GM19193 (cell line): ENCODE data around the gene PKP3.

Experiments used
- POLR2A ChIP-seq: IDR thresholded peaks from 4 replicates; pipeline ENCODE4 v1.6.1; 2011; ENCODE audit not compliant: insufficient read depth, insufficient read length; ENCODE audit errors: extremely low read depth

PKP3 gene

DNA sequence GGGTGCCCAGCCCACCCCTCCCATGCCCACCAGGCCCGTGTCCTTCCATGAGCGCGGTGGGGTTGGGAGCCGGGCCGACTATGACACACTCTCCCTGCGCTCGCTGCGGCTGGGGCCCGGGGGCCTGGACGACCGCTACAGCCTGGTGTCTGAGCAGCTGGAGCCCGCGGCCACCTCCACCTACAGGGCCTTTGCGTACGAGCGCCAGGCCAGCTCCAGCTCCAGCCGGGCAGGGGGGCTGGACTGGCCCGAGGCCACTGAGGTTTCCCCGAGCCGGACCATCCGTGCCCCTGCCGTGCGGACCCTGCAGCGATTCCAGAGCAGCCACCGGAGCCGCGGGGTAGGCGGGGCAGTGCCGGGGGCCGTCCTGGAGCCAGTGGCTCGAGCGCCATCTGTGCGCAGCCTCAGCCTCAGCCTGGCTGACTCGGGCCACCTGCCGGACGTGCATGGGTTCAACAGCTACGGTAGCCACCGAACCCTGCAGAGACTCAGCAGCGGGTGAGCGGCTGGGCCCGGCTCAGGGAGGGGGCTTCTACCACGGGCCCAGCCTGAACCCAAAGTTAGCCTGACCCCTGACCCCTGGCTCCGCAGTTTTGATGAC, 3.0 kb downstream of the PKP3 start:
- TF ChIP-seq POLR2A, result no peak

DNA sequence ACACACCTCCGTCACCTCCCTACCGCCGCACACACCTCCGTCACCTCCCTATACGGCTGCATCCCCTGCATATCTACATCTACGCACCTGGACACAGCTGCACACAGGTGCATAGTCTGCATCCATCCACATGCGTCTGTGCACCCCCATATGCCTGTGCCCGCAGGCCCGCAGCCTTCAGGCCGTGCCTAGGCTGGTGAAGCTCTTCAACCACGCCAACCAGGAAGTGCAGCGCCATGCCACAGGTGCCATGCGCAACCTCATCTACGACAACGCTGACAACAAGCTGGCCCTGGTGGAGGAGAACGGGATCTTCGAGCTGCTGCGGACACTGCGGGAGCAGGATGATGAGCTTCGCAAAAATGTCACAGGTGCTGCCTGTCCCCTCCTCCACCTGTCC, 4.8 kb downstream of the PKP3 start:
- no peak for TF ChIP-seq POLR2A

DNA sequence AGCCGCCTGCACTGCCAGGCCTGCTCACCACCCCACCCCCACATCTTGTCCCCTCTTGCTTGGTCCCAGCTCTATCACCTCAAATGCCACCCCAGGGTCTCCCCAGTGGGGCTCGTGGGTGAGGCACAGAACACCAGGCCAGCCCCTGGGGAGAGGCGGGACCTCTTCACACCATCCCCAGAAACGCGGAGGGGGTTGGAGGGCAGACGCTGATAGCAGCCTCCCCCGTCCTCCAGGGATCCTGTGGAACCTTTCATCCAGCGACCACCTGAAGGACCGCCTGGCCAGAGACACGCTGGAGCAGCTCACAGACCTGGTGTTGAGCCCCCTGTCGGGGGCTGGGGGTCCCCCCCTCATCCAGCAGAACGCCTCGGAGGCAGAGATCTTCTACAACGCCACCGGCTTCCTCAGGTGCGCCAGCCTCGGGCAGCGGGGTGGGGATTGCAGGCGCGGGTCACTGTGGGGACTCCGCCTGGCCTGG, 5.8 kb downstream of the PKP3 start:
- TF ChIP-seq POLR2A, result no peak

DNA sequence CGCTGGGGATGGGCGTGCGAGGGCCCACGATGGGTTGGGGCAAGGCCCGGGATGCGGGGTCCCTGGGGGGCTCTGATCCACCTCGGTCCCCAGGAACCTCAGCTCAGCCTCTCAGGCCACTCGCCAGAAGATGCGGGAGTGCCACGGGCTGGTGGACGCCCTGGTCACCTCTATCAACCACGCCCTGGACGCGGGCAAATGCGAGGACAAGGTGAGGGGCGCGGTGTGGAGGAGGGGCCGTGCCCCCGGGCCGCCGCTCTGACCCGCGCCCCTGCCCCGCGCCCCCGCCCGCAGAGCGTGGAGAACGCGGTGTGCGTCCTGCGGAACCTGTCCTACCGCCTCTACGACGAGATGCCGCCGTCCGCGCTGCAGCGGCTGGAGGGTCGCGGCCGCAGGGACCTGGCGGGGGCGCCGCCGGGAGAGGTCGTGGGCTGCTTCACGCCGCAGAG, 6.3 kb downstream of the PKP3 start:
- TF ChIP-seq POLR2A, result no peak

DNA sequence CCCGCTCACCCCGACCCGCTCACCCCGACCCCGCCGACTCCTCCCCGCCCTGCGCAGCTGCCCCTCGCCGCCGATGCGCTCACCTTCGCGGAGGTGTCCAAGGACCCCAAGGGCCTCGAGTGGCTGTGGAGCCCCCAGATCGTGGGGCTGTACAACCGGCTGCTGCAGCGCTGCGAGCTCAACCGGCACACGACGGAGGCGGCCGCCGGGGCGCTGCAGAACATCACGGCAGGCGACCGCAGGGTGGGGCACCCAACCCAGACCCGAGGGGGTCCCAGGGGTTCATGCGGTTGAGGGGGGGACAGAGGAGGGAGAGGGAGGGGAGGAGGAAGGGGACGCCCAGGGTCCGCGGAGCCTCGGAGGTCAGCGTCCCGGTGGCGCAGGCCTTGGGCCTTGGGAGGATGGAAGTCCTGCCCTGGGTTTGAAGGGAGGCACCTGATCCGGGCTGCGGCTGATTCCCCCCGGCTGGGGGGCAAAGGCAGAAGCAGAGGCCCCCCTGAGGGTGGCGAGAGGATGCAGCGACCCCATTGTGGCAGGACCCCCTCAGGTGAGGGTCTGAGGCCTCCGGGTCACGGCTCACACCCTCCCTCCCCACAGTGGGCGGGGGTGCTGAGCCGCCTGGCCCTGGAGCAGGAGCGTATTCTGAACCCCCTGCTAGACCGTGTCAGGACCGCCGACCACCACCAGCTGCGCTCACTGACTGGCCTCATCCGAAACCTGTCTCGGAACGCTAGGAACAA, 9.2 kb downstream of the PKP3 start:
- no peak for TF ChIP-seq POLR2A

DNA sequence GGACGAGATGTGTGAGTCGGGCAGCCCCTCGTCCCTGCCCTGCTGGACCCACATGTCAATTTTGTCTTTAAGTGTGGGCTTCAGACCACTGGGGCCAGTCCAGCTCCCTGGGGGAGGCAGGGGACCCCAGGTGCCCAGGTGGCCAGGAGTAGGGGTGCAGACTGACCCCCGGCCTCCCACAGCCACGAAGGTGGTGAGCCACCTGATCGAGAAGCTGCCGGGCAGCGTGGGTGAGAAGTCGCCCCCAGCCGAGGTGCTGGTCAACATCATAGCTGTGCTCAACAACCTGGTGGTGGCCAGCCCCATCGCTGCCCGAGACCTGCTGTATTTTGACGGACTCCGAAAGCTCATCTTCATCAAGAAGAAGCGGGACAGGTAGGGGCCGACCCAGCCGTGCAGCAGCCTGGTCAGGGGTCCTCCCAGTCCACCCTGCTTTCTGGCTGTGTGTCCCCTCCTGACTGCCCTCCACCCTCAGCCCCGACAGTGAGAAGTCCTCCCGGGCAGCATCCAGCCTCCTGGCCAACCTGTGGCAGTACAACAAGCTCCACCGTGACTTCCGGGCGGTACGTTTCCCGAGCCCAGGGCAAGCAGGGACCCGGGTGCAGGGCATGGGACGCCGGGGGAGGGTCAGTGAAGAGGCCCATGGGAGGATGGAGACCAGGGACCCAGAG, 9.9 kb downstream of the PKP3 start:
- no peak for TF ChIP-seq POLR2A

DNA sequence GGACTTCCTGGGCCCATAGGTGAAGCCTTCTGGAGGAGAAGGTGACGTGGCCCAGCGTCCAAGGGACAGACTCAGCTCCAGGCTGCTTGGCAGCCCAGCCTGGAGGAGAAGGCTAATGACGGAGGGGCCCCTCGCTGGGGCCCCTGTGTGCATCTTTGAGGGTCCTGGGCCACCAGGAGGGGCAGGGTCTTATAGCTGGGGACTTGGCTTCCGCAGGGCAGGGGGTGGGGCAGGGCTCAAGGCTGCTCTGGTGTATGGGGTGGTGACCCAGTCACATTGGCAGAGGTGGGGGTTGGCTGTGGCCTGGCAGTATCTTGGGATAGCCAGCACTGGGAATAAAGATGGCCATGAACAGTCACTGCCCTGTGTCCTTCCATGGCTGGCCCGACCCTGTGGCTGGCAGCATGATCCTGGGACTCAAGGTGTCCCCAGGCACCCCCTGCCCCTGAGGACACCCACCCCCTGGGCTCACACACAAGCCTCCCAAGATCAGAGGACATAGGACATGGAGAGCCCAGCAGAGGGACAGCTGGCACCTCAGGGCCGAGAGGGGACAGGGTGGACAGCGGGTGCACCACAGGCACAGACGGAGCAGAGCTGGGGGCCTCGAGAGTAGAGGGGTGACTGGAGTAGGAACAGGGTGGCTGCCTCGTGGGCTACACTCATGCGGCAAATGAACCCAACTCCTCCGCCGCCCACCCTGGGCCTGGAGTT, 10.7 kb downstream of the PKP3 start:
- no peak for TF ChIP-seq POLR2A

DNA sequence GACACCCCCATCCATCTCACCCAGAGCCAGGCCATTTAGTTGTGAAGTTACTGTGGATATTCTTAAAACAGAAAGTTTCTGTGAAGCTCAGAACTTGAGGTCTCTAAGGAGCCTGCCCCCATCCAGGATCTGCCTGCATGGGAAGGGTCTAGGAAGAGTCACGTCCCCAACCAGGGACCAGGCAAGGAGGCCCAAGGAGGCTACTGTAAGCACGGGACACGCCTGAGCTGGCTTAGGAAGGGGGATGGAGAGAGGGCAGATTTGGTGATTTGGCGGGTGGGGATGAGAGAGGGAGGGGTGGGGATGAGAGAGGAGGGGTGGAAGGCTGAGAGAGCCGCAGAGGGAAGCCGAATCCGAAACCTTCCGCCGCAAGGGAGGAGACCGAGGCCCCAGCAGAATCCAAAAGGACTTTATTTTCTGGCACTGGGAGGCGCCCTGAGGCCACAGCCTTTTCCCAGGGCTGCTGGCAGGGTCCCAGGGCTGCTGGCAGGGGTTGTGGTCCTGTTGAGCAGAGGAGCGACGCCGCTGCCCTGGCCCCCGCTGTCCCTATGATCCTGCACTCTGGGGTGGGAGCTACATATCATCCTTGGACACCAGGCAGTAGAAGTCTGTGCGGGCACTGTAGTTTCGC, 11.4 kb downstream of the PKP3 start:
- TF ChIP-seq POLR2A, result no peak

DNA sequence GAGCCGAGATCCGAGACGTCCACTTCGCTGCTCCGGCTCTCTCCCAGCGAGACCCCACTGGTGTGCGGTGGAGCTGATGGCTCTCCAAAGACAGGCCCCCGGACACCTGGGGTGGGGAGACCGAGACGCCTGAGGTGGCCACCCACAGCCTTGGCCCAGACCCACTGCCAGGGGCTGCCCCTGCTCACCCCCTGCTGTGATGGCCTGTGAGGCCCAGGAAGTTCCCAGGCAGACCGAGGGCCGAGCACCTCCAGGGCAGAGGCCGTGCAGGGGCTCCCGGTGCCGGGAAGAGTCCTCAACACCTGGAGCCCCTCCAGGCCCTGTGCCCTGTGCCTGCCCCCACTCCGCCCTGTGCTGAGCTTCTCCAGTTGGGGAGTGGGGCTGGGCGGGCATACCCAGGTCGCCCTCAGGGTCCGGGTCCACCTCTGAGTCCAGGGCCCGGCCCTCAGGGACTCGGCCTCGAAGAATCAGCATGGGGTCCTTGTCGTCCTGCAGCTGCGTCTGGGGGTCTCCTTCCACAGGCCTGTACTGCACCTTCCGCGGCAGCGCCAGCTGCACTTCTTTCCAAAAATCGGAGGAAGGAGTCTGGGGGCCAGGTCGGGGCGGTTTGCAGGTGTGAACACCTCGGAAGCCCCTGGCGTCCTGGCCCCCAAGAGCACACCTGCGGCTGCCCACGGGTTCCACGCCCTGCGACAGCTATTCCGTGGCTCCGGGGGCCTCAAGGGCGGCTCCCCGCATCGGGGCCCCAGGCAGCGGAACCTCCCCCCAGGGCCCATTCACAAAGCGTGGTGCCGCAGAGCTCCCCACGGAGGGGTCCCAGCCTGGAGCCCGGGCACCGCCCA, 12.2 kb downstream of the PKP3 start:
- TF ChIP-seq POLR2A, result no peak

DNA sequence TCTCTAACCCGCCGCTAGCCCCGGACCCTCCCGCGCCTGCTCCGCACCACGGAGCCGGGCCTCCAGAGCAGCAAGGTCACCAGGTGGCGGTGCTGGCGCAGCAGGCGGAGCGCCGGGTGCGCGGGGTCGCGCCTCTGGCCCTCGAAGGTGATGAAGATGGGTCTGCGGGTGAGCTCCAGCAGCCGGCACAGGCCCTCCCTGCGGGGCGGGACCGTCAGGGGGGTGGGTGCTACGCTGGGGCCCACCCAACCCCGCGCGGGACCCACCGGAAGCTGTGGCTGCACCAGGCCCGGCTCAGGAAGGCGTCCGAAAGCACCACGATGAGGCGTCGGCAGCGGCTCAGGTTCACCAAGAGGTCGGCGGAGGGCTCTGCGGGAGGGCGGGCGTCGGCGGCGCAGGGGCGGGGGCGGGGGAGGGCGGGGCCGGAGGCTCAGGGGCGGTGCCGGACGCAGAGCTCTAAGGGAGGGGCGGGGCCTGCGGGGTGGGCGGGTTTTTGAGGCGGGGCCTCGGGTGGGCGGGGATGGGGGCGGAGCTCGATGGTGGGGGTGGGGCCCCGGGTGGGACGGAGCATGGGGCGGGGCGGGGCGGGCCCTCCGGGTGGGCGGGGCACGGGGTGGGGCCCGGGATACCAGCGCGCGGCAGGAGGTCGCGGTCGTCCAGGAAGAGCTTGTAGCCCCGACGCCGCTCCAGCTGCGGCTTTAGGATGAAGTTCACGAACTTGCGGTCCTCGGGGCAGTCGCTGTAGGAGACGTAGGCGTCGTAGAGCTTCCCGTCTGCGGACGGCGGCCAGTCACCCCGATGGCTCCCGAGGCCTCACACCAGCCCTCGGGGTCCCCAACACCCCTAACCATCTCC, 13.0 kb downstream of the PKP3 start:
- TF ChIP-seq POLR2A, result no peak

DNA sequence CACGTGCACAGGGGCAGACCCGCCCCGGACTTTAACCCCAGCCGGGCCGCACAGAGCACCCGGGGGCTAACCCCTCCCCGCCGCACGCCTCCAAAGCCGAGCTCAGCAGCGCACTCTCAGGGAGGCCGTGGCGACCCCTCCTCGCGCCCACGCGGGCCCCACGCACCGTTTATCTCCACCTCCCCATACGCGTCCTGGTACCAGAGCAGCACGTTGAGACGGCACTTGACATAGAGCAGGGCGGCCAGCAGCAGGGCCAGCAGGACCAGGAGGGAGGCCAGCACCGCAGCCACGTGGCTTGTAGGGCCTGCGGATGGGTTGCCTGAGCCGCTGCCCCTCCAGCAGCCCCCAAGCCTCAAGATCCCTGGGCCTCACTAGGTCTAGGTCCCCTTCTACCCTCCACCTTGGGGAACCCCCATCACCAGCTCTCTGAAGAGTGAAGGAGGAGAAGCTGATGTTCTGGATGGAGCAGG, 13.7 kb downstream of the PKP3 start:
- TF ChIP-seq POLR2A, result no peak

DNA sequence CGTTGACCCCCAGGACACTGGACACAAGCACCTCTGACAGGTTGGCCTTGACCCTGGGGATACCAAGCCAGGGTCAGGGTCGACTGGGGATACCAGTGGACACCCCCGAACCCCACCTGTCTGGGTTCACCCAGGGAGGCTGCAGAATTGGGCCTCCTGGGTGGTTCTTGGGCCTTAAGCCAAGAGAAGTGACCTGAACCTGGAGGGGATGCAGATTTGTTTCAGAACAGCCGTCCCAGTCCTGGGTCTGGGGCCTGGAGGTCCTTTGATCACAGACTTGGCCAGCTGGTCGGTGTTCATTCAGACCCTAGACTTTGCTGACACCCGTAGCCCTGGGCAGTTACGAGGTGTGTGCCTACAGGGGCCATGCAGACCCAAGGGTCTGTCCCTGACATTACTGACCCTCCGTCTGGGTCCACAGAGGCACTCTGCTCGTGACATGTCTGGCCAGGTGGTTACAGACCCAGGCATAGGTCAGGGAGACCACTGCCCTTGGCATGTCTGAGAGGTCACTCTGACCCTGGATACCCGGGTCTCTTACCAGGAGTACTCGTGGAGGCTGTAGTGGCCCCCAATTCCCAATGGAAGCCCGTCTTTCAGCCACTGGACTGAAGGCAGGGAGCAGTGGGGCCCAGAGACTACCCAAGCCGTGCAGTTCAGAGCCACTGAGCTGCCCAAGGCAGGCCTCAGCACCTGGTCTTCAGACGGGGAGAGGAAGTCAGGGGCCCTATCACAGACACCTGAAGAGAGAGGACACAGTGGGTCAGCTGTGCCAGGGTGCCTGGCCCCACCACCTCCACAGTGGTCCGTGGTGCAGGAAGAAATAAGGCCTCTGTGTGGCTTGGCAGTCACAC, 14.4 kb downstream of the PKP3 start:
- TF ChIP-seq POLR2A, result no peak
